ENCODE data around the gene FAXDC2.

Gene FAXDC2

GRCh38 chr5:154850255-154851062 lies at the start of gene FAXDC2:
FAXDC2 (minus strand) TSS chr5:154850603; CDS start chr5:154838178, 12,425 bp downstream.
- peak; percentile 75 for DNase-seq

DNA sequence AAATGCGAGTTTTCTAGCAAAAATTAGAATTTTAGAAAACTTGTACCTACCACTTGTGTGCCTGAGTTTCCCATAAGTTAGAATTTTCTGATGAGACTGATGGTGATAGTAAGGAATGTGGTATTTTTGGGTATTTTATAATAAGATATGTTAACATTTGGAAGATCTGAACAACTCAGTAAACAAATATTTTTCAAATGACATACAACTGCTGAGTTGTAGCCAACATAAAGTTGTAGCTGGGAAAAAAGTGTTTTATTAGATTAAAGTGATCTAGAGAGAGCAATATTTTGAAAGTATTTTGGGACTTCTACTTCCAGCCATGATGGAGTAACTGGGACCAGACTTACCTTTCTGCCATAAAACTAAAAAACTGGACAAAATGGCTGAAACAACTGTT lies 49.7 kb upstream of the FAXDC2 start:
- no peak for DNase-seq

GRCh38 chr5:154899151-154899816 lies 48.9 kb upstream of the FAXDC2 start:
- no peak for DNase-seq

GRCh38 chr5:154898210-154898609 lies 47.8 kb upstream of the FAXDC2 start:
- DNase-seq: no peak

DNA sequence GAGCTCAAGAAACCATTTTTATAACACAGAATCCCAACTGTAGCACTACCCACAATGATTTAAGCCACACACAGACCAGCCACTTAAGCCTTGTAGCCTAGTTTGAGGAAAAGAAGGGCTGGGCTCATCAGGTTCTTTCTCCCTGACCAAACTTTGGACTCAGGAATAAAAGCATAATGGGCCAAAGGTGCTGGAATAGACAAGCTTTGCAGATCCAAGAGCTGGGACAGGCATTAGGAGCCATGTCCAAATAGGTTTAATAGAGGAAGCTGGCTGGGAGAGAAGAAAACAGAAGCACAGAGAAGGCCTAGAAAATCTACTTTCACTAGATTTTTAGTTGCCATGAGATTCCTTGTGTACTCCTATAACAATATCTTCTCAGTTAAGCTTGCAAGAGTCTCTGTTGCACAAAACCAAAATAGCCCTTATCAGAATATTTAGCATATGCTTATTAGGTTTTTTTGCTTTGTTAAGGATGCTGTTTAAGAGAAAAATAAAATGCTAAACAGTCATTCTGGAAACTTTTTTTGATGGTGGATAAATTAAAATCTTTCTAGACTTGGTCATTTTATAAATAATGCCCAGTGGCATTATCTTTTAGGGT lies 46.3 kb upstream of the FAXDC2 start:
- DNase-seq: no peak

DNA sequence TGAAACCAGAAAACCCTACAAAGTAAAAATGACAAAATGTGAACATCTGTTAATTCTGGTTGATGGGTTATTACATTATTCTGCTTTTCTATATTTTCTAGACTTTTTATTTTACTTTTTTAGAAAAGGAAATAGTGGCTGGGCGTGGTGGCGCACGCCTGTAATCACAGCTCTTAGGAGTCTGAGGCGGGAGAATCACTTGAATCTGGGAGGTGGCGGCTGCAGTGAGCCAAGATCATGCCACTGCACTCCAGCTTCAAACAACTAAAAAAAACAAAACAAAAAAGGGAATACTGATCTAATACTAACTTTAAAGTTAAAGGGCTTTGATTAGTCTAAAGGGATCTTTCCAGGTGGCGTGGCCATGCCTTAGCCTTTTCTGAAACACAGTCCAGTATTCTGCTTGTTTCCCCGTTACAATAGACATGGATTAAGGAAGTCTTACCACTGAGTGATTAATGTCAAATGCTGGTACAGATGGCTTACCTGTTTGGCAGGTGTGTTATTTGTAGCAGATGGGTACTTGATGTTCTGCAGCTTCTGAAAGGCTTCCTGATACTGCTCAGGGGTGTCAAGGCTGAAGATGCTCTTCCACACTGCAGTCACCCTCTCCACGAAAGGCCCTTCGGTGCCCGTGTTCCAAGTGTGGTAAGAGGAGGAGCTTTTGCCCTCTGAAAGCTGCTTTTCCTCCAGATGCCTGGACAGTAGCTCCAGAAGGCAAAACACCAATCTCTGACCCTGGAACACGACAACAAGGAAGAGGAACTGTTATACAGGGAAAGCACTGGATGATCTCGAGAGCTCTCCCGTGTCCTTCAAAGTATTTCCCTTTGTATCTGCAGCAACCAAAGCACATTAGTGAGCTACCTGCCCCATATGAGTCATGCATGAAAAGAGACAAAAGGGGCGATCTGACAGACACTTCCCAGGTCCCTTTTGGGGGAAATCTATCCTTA lies 45.5 kb upstream of the FAXDC2 start:
- no peak for DNase-seq

- no peak for DNase-seq
Measured at GRCh38 chr5:154893381-154893780, 43.0 kb upstream of the FAXDC2 start.

DNA sequence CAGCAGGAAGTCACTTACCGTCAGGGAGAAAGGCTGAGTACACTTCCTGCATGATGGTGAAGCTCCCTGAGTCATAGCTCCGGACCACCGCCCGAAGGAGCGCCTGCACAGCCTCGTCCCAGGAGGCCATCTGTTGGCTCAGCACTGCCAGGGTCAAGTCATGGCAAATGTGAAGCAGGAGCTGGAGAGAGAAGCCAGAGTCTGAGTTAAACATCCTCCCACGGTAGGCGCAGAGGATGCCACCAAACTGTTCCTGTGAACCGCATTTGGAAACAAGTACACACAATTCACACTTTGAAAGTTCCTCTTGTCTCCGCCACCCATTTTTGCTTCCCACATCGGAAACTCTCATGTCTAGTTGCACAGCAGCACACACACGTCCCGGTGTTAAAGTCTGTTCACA lies 42.0 kb upstream of the FAXDC2 start:
- DNase-seq: no peak

DNA sequence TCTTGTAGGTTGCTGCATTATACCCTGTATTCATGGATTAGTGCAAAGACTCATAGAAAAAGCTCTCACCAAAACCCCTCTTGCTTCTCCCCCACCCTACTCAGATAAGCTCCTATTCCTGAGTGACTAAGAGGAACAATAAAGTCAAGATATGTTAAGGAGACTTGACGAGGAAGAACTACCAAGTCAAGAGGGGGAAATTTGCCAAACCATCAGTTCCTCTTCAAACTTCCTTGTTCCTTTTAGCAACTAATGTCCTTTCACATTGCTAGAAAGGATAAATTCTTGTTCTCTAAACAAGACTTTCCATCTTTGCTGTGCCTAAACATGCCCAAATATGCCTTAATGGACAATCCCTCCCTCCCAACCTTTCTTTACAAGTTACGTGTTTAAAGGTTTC lies 35.0 kb upstream of the FAXDC2 start:
- no peak for DNase-seq

DNA sequence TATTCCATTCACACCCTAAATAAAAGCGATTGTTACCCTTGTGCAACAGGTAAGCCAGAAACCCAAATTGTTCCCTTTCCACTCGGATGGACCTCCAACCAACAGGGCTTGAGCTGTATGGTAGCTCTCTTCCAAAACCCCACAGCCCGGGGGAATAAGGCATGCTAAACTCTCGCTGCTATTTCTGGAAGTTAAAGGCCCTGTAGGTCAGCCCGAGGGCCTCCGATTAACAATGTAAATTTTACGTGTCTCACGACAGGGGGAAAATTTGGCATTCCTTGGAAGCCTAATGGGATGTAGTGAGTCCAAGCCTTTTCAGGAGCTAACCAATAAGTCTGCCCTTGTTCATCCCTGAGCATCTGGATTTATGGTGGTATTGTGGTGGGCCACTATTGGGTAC lies 34.0 kb upstream of the FAXDC2 start:
- no peak for DNase-seq

GRCh38 chr5:154881986-154882385 lies 31.6 kb upstream of the FAXDC2 start:
- DNase-seq: no peak

DNA sequence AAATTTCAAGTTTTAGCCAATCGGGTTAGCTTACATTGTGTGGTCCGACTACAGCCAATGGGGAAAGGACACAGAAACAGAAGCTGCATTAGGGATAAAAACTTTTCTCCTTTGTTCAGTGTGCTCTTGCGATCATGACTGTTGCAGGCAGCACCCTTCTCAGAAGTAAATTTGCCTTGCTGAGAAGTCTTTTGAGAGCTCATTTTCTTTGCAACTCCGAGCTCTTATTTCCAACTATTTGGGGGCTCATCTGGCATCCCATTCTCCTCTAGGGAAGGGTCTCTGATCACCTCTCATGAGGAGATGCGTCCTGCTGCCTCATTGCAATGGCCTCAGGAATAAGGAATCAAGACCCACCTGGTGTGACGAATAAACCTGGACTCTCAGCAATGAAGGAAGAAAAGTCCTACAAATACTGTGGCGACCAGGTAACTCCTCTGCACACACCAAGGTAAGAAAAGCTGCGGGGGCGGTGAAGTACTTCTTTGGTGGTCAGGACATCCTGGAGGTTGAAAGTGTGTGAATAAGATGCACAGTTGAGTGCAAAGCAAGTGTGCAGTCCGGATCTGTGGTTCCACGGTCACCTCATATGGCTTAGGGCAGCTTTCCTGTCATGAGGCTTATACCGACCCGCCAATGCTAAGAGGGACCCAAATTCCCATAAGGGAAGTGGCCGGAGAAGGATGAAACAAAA lies 28.4 kb upstream of the FAXDC2 start:
- DNase-seq: peak; percentile 3

DNA sequence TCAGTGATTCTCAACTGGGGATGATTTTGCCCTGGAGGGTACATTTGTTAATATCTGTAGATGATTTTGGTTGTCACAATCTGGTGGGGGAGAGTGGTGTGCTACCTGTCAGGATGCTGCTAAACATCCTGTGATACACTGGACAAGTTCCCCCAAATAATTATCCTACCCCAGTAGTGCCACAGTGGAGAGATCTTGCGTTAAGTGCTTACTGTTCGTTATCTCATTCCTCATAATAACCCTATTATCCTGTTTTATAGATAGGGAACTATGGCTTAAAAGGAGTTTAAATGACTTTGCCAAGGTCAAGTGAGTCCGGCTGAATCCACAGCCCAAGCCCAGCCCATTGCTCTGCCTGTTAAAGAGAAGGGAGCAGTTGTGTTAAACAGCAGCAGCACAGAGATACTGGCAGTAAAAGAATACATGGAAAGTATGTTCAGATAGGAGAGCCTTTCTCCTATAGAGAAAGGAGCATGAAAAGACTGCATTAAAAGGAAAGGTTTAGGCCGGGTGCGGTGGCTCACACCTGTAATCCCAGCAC lies 23.5 kb upstream of the FAXDC2 start:
- no peak for DNase-seq

GRCh38 chr5:154871734-154872133 lies 21.3 kb upstream of the FAXDC2 start:
- DNase-seq: no peak

DNA sequence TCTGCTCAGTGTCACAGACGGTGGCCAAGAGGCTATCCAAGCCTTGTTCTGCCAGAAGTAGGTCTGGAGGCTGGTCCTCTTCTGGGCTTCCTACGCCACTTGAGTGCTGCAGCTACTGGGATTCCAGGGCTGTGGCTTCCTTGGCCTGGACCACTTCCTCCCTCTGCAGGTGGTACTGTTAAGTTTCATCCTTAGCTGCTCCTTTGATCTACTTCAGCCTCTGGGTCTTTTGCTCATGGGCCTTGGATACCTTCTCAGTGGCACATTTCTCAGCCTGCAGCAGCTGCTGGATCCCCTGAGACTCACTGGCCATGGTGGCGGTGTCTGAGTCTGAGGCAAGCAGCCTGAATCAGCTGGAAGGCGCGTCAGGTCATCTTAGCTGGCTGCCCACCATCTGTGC lies 18.3 kb upstream of the FAXDC2 start:
- no peak for DNase-seq

- no peak for DNase-seq
Measured at GRCh38 chr5:154866841-154867240, 16.4 kb upstream of the FAXDC2 start.

GRCh38 chr5:154865466-154866184 lies 15.2 kb upstream of the FAXDC2 start:
- no peak for DNase-seq

GRCh38 chr5:154863291-154864080 lies 13.1 kb upstream of the FAXDC2 start:
- no peak for DNase-seq

DNA sequence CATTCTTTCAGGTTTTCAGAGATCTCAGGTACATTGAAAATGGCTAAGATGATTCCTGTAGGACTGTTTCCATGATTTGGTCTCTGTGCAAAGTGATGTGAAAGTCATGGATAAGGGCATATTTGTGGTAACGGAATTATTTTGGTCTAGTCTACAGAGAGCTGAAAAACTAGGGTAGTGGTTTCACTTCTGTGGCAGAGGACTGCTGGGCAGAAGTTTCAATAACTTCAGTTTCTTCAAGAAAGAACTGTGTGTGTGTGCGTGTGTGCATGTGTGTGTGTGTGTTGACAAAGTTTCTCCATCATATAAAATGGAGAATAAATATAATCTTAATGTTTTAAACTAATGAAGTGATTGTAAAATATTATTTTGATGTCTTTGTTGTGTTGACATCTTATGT lies 12.4 kb upstream of the FAXDC2 start:
- DNase-seq: no peak

GRCh38 chr5:154861946-154862345 lies 11.5 kb upstream of the FAXDC2 start:
- DNase-seq: no peak

Measured in fibroblast of skin of right biceps (primary cell).